MCF 10A (cell line): ENCODE data around the gene TAC4. TPM values are rescaled to one million over a fixed set of nuclear protein-coding genes. Genes with fewer than 3 reads are reported as not detected.
A peak's percentile ranks its signal among the peaks of the same experiment; 100 is the strongest.
"Not testable (repeated sequence)": the region's sequence is repeated elsewhere in the genome, so short reads cannot be mapped to it uniquely, and the experiment has no call there.

ENCODE experiments used
- BruUV-seq: library from RNA; stranded (reverse); fragments of 400-500 nt; replicated peaks from 2 replicates; lab custom pipeline; 2021; lab: Mats Ljungman, UMichigan
- CTCF ChIA-PET: fragments of 300-600 bp; sonication (Branson Sonifier 250); formaldehyde crosslinking; extraction: SDS; loops from one replicate; lab custom pipeline; 2021; ENCODE audit warnings: antibody characterized with exemption, inconsistent platforms; lab: Yijun Ruan, JAX
- POLR2A ChIA-PET: fragments of 300-600, 350-650 bp; sonication (Branson Sonifier 250); formaldehyde crosslinking; extraction: SDS; loops from one replicate; lab custom pipeline; 2020; ENCODE audit warnings: antibody characterized with exemption, inconsistent platforms; lab: Yijun Ruan, JAX
- DNase-seq: peaks from one replicate; pipeline ENCODE4 v3.0.0-alpha.2; 2018; ENCODE audit not compliant: unreplicated experiment
- H3K27ac Mint-ChIP-seq: one replicate; pipeline ENCODE4 v1.8.0; 2022; ENCODE audit warnings: mild to moderate bottlenecking, low read depth, mixed read lengths; ENCODE audit not compliant: unreplicated experiment
- H3K27me3 Mint-ChIP-seq: one replicate; pipeline ENCODE4 v1.8.0; 2022; ENCODE audit warnings: mixed read lengths; ENCODE audit not compliant: insufficient read depth, unreplicated experiment
- H3K36me3 Mint-ChIP-seq: one replicate; pipeline ENCODE4 v1.8.0; 2022; ENCODE audit warnings: mild to moderate bottlenecking, moderate library complexity, mixed read lengths; ENCODE audit not compliant: insufficient read depth, unreplicated experiment
- H3K4me1 Mint-ChIP-seq: one replicate; pipeline ENCODE4 v1.8.0; 2022; ENCODE audit warnings: mixed read lengths; ENCODE audit not compliant: insufficient read depth, unreplicated experiment
- H3K4me3 Mint-ChIP-seq: one replicate; pipeline ENCODE4 v1.8.0; 2022; ENCODE audit warnings: mild to moderate bottlenecking, moderate library complexity, mixed read lengths; ENCODE audit not compliant: unreplicated experiment
- H3K9me3 Mint-ChIP-seq: one replicate; pipeline ENCODE4 v1.8.0; 2022; ENCODE audit warnings: mixed read lengths; ENCODE audit not compliant: unreplicated experiment
- CTCF ChIP-seq: fragments of 200-600 bp; IDR thresholded peaks from one replicate; pipeline ENCODE4 v1.8.0; 2022; ENCODE audit warnings: antibody characterized with exemption, mild to moderate bottlenecking; ENCODE audit not compliant: unreplicated experiment
- intact Hi-C: fragments of 100-400 bp; cut with micrococcal nuclease; formaldehyde crosslinking; loops from 2 replicates; pipeline ENCODE4 v1.14.1; 2022
- total RNA-seq: library from RNA; stranded (reverse); gene quantifications from 2 replicates; pipeline ENCODE4 v1.2.3, GENCODE V29; 2022

The TAC4 gene
- total RNA-seq, 1 experiment from 2014 or later = not detected

- H3K27me3 Mint-ChIP-seq = no peaks in the 10 kb centered on the region
- DNase-seq = no peak
- no peak overlapping the region for H3K27ac Mint-ChIP-seq
- POLR2A ChIA-PET = no interaction called here
- no peaks in the 10 kb centered on the region for H3K9me3 Mint-ChIP-seq
- intact Hi-C loops = no loop called here
- CTCF ChIA-PET = interaction anchor here (0.6 to 2.1 kb wide), 2 partner anchors 164 to 410 kb away, joined by 3 to 7 read pairs; no protein-coding TSS in a partner anchor
- TF ChIP-seq CTCF = no peak
- H3K4me1 Mint-ChIP-seq = peaks cover 7% of the 10 kb centered on the region
- no TSS peak for BruUV-seq
- H3K4me3 Mint-ChIP-seq = no peak overlapping the region
- peaks cover 76% of the 10 kb centered on the region for H3K36me3 Mint-ChIP-seq
These were observed 14.8 kb downstream of the TAC4 start for GRCh38 chr17:49832840-49833599.

GRCh38 chr17:49830605-49831004 lies 17.3 kb downstream of the TAC4 start:
- no peak for DNase-seq
- no peak overlapping the region for H3K27ac Mint-ChIP-seq
- no peaks in the 10 kb centered on the region for H3K9me3 Mint-ChIP-seq
- ChIA-PET CTCF (interaction anchor here (0.9 to 1.3 kb wide), 3 partner anchors 121 to 1095 kb away, joined by 3 to 4 read pairs (median 3); no protein-coding TSS in a partner anchor), POLR2A (no interaction called here)
- peaks cover 7% of the 10 kb centered on the region for H3K4me1 Mint-ChIP-seq
- H3K36me3 Mint-ChIP-seq = peaks cover 88% of the 10 kb centered on the region
- BruUV-seq = no TSS peak
- no peak for TF ChIP-seq CTCF
- no peak overlapping the region for H3K4me3 Mint-ChIP-seq
- intact Hi-C loops = no loop called here
- no peaks in the 10 kb centered on the region for H3K27me3 Mint-ChIP-seq

- CTCF ChIA-PET = no interaction called here
These were observed 18.8 kb downstream of the TAC4 start for GRCh38 chr17:49829026-49829425.

GRCh38 chr17:49828325-49828724 lies 19.5 kb downstream of the TAC4 start:
- BruUV-seq = TSS peak; percentile 34
- H3K27ac Mint-ChIP-seq, POLR2A ChIA-PET, H3K4me1 Mint-ChIP-seq, H3K4me3 Mint-ChIP-seq, intact Hi-C loops, H3K27me3 Mint-ChIP-seq, CTCF ChIA-PET, H3K9me3 Mint-ChIP-seq: not testable (repeated sequence)
- DNase-seq = peak; percentile 14
- peaks cover 95% of the 10 kb centered on the region for H3K36me3 Mint-ChIP-seq

More at GRCh38 chr17:49829026-49829425, 18.8 kb downstream of the TAC4 start:
- H3K9me3 Mint-ChIP-seq = no peaks in the 10 kb centered on the region
- TF ChIP-seq CTCF = no peak
- BruUV-seq = no TSS peak
- intact Hi-C loops = no loop called here
- H3K36me3 Mint-ChIP-seq = peaks cover 95% of the 10 kb centered on the region
- peaks cover 7% of the 10 kb centered on the region for H3K4me1 Mint-ChIP-seq
- POLR2A ChIA-PET = no interaction called here
- H3K27me3 Mint-ChIP-seq = no peaks in the 10 kb centered on the region
- no peak for DNase-seq
- H3K27ac Mint-ChIP-seq = no peak overlapping the region
- no peak overlapping the region for H3K4me3 Mint-ChIP-seq
